Pancreas (tissue), 10 donors: ENCODE data around the gene ERBB4. TPM values are rescaled to one million over a fixed set of nuclear protein-coding genes. Genes with fewer than 3 reads are reported as not detected.

Experiments
- ATAC-seq, 4 donors: fragments of 200-7000 bp; cut with Tn5 transposase; one replicate each; pipeline versions ENCODE4 v1.8.0 to v1.9.1; 2020; ENCODE audit warnings: mild to moderate bottlenecking in 4 of 4, moderate library complexity in 4 of 4
- DNase-seq, 6 donors: peaks; one replicate each; pipeline ENCODE4 v3.0.0-alpha.2; 2020
- FAIRE-seq: peaks from 2 replicates; lab custom pipeline; 2012; peaks lifted over from hg19 to GRCh38; lab: Jason Lieb, UNC
- H3K27ac ChIP-seq, 4 donors: fragments of 200-600 bp; sonication (generic); 1 replicate in 3 of 4; 2 replicates in 1 of 4; pipeline versions ENCODE4 v1.5.0 to v1.8.0; 2020
- H3K27me3 ChIP-seq, 4 donors: fragments of 200-600 bp; one replicate each; pipeline ENCODE4 v1.8.0; 2021
- H3K36me3 ChIP-seq, 3 donors: fragments of 200-600 bp; sonication (generic) in 1 of 3; one replicate each; pipeline versions ENCODE4 v1.5.0 to v1.8.0; 2020 to 2021
- H3K4me1 ChIP-seq, 3 donors: fragments of 200-600 bp; one replicate each; pipeline ENCODE4 v1.8.0; 2021
- H3K4me3 ChIP-seq, 4 donors: fragments of 200-600 bp; sonication (generic) in 2 of 4; one replicate each; pipeline versions ENCODE4 v1.5.0 to v1.8.0; 2020 to 2021
- H3K9me3 ChIP-seq, 4 donors: fragments of 200-600 bp; one replicate each; pipeline ENCODE4 v1.8.0; 2021
- CTCF ChIP-seq, 4 donors: fragments of 200-600 bp; sonication (generic) in 3 of 4; IDR thresholded peaks; one replicate each; pipeline versions ENCODE4 v1.5.0 to v1.8.0; 2021; ENCODE audit warnings: antibody characterized with exemption in 4 of 4
- WGBS, 2 donors: extraction: QIAGEN DNeasy Blood & Tissue Kit; methylation state at CpG; one replicate each; pipeline ENCODE4 v1.1.7; 2013; 5-methylcytosine and 5-hydroxymethylcytosine counted together
- intact Hi-C, 3 donors: fragments of 100-400 bp; cut with DNase I; formaldehyde crosslinking; loops; one replicate each; pipeline versions ENCODE4 v1.11.1 to v1.14.2; 2022
- polyA plus RNA-seq, 2 donors: library from polyadenylated mRNA; stranded (reverse); fragments of 200-250 nt; gene quantifications; one replicate each; pipeline ENCODE4 v1.2.3, GENCODE V29; 2013
- total RNA-seq, 6 donors: library from RNA; stranded (reverse); fragmentation: NEBNext Ultra II Directional in 4 of 6; extraction: Animal tissue kit (Norgen Biotek cat#: 25700) in 4 of 6; gene quantifications; one replicate each; pipeline versions ENCODE4 v1.2.1 to v1.2.4, GENCODE V29; 2021 to 2023
- donor health status: healthy with polysubstance abuse.
- donor health status: DM: no; HTN: no; CAD: no; lungs with moderate emphysema.
- donor health status: DM: no; HTN: no; CAD: no.
- donor health status: control.
- donor health status: control.
- donor health status: Bipolar disorder and iron deficiency.
- donor health status: DM: yes; HTN: yes; CAD: no.
- donor health status: DM: no; HTN: no; CAD: no.
- donor health status: DM: no; HTN: no; CAD: no.
- donor health status: DM: yes; HTN: yes; CAD: no.

The ERBB4 gene
- total and polyA plus RNA-seq, 8 donors, result 0.30 to 5.0 (median 3.3) TPM

GRCh38 chr2:212520340-212520739, 18.3 kb downstream of the ERBB4 start:
- H3K36me3 ChIP-seq, result no peaks in the 10 kb centered on the region
- TF ChIP-seq CTCF (IDR thresholded peaks at IDR 0.05), result no peak
- intact Hi-C loops, result no loop called here
- DNase-seq (no peak), ATAC-seq (no peak), FAIRE-seq (no peak)
- no peaks in the 10 kb centered on the region for H3K27me3 ChIP-seq
- no peak overlapping the region for H3K27ac ChIP-seq
- 37 to 54% methylated on average over 2 of the region's 2 CpGs for WGBS, 2 donors
- no peak overlapping the region for H3K4me3 ChIP-seq
- H3K4me1 ChIP-seq, result no peaks in the 10 kb centered on the region
- H3K9me3 ChIP-seq, result no peaks in the 10 kb centered on the region

GRCh38 chr2:212517693-212518092, 20.9 kb downstream of the ERBB4 start:
- no peak for TF ChIP-seq CTCF (IDR thresholded peaks at IDR 0.05)
- Histone ChIP-seq H3K27ac (no peak overlapping the region), H3K4me1 (no peaks in the 10 kb centered on the region), H3K4me3 (no peak overlapping the region), H3K9me3 (no peaks in the 10 kb centered on the region), H3K36me3 (no peaks in the 10 kb centered on the region), H3K27me3 (no peaks in the 10 kb centered on the region)
- no peak for ATAC-seq
- 87 to 93% methylated on average over 1 of the region's 1 CpG for WGBS, 2 donors
- DNase-seq, result no peak
- intact Hi-C loops, result no loop called here
- no peak for FAIRE-seq

GRCh38 chr2:212505586-212505985, 33.0 kb downstream of the ERBB4 start:
- FAIRE-seq (no peak), DNase-seq (no peak), ATAC-seq (no peak)
- 82 to 93% methylated on average over 2 of the region's 2 CpGs for WGBS, 2 donors
- Histone ChIP-seq H3K4me3 (no peak overlapping the region), H3K27me3 (no peaks in the 10 kb centered on the region), H3K27ac (no peak overlapping the region), H3K4me1 (no peaks in the 10 kb centered on the region), H3K36me3 (no peaks in the 10 kb centered on the region), H3K9me3 (no peaks in the 10 kb centered on the region)
- TF ChIP-seq CTCF (IDR thresholded peaks at IDR 0.05), result no peak
- intact Hi-C loops, result no loop called here

- FAIRE-seq, result no peak
- no peaks in the 10 kb centered on the region for H3K4me1 ChIP-seq
- TF ChIP-seq CTCF (IDR thresholded peaks at IDR 0.05), result no peak
- no peak overlapping the region for H3K4me3 ChIP-seq
- ATAC-seq, result no peak
- H3K27me3 ChIP-seq, result no peaks in the 10 kb centered on the region
- 65 to 72% methylated on average over 1 of the region's 1 CpG for WGBS, 2 donors
- intact Hi-C loops, result no loop called here
- no peaks in the 10 kb centered on the region for H3K36me3 ChIP-seq
- H3K27ac ChIP-seq, result no peak overlapping the region
- H3K9me3 ChIP-seq, result no peaks in the 10 kb centered on the region
- no peak for DNase-seq
These were observed 43.6 kb downstream of the ERBB4 start for GRCh38 chr2:212495046-212495445.

- H3K4me1 ChIP-seq, result no peaks in the 10 kb centered on the region
- H3K9me3 ChIP-seq, result no peaks in the 10 kb centered on the region
- intact Hi-C loops, result no loop called here
- no peak overlapping the region for H3K4me3 ChIP-seq
- H3K27me3 ChIP-seq, result no peaks in the 10 kb centered on the region
- no peak for DNase-seq
- 72 to 90% methylated on average over 1 of the region's 1 CpG for WGBS, 2 donors
- no peaks in the 10 kb centered on the region for H3K36me3 ChIP-seq
- no peak for FAIRE-seq
- no peak for ATAC-seq
- no peak overlapping the region for H3K27ac ChIP-seq
- TF ChIP-seq CTCF (IDR thresholded peaks at IDR 0.05), result no peak
These were observed 44.1 kb downstream of the ERBB4 start for GRCh38 chr2:212494418-212495020.
